Mesenchymal stem cell (in vitro differentiated cells and primary cell): Measurements from ENCODE around the gene CHRNB1.
A peak's percentile ranks its signal among the peaks of the same experiment; 100 is the strongest.

Experiments used
- DNase-seq: peaks from one replicate; pipeline ENCODE4 v3.0.0-alpha.2; 2013
- H2AFZ ChIP-seq: one replicate; pipeline ENCODE4 v1.6.1; 2013; ENCODE audit warnings: low read depth, mild to moderate bottlenecking, control low read depth, inconsistent platforms, low read length, moderate library complexity
- H2AK5ac ChIP-seq: 2 replicates; pipeline ENCODE4 v1.6.1; 2013; ENCODE audit warnings: low read length, moderate library complexity, mild to moderate bottlenecking, inconsistent platforms; ENCODE audit not compliant: severe bottlenecking
- H2BK120ac ChIP-seq: one replicate; pipeline ENCODE4 v1.6.1; 2013; ENCODE audit warnings: low read depth, mild to moderate bottlenecking, inconsistent platforms, low read length, moderate library complexity
- H2BK12ac ChIP-seq, 2 experiments: one replicate each; pipeline ENCODE4 v1.6.1; 2013; ENCODE audit warnings: inconsistent platforms in 2 of 2, low read length in 2 of 2, mild to moderate bottlenecking in 2 of 2, moderate library complexity in 2 of 2, control low read depth in 1 of 2
- H2BK15ac ChIP-seq: one replicate; pipeline ENCODE4 v1.6.1; 2013; ENCODE audit warnings: mild to moderate bottlenecking, low read depth, inconsistent platforms; ENCODE audit not compliant: poor library complexity, severe bottlenecking
- H2BK5ac ChIP-seq: 2 replicates; pipeline ENCODE4 v1.6.1; 2013; ENCODE audit warnings: low read depth, mild to moderate bottlenecking, low read length, control low read depth, inconsistent platforms; ENCODE audit not compliant: poor library complexity, severe bottlenecking
- H3K14ac ChIP-seq, 2 experiments: one replicate each; pipeline ENCODE4 v1.6.1; 2013; ENCODE audit warnings: inconsistent platforms in 2 of 2, low read length in 2 of 2, control low read depth in 1 of 2, mild to moderate bottlenecking in 1 of 2, moderate library complexity in 1 of 2
- H3K18ac ChIP-seq, 2 experiments: one replicate each; pipeline ENCODE4 v1.6.1; 2013; ENCODE audit warnings: inconsistent platforms in 2 of 2, low read length in 2 of 2, control low read depth in 1 of 2, low read depth in 1 of 2, mild to moderate bottlenecking in 1 of 2
- H3K23ac ChIP-seq, 2 experiments: one replicate each; pipeline ENCODE4 v1.6.1; 2013; ENCODE audit warnings: inconsistent platforms in 2 of 2, low read length in 2 of 2, mild to moderate bottlenecking in 2 of 2, moderate library complexity in 2 of 2, control low read depth in 1 of 2
- H3K27ac ChIP-seq: 2 replicates; pipeline ENCODE4 v1.5.1; 2013; ENCODE audit warnings: mild to moderate bottlenecking, moderate library complexity, low read length, control low read depth, inconsistent platforms; ENCODE audit not compliant: poor library complexity, severe bottlenecking
- H3K27me3 ChIP-seq, 2 experiments: 2 replicates each; pipeline versions ENCODE4 v1.6.1 to v1.7.0; 2013; ENCODE audit warnings: low read length in 2 of 2, mild to moderate bottlenecking in 2 of 2, moderate library complexity in 2 of 2, control low read depth in 1 of 2, inconsistent platforms in 1 of 2; ENCODE audit not compliant: control insufficient read depth in 1 of 2, insufficient read depth in 1 of 2
- H3K36me3 ChIP-seq, 2 experiments: 2 replicates each; pipeline versions ENCODE4 v1.6.1 to v1.7.0; 2013; ENCODE audit warnings: low read length in 2 of 2, control low read depth in 1 of 2, inconsistent platforms in 1 of 2, low read depth in 1 of 2, mild to moderate bottlenecking in 1 of 2; ENCODE audit not compliant: insufficient read depth in 2 of 2, control insufficient read depth in 1 of 2
- H3K4ac ChIP-seq, 2 experiments: one replicate each; pipeline ENCODE4 v1.6.1; 2013; ENCODE audit warnings: inconsistent platforms in 2 of 2, low read length in 2 of 2, mild to moderate bottlenecking in 2 of 2, moderate library complexity in 2 of 2, control low read depth in 1 of 2, low read depth in 1 of 2
- H3K4me1 ChIP-seq: 2 replicates; pipeline ENCODE4 v1.6.1; 2013; ENCODE audit warnings: low read depth, low read length, control low read depth; ENCODE audit not compliant: control insufficient read depth, insufficient read depth
- H3K4me2 ChIP-seq: 2 replicates; pipeline ENCODE4 v1.6.1; 2013; ENCODE audit warnings: low read length, mild to moderate bottlenecking, inconsistent platforms; ENCODE audit not compliant: poor library complexity, severe bottlenecking
- H3K4me3 ChIP-seq, 2 experiments: 2 replicates each; pipeline versions ENCODE4 v1.5.1 to v1.7.0; 2013; ENCODE audit warnings: low read length in 2 of 2, mild to moderate bottlenecking in 2 of 2, control low read depth in 1 of 2, low read depth in 1 of 2; ENCODE audit not compliant: insufficient read depth in 1 of 2
- H3K79me1 ChIP-seq: replicated peaks from 2 replicates; pipeline ENCODE4 v1.6.1; 2013; ENCODE audit warnings: mild to moderate bottlenecking, control low read depth, low read length, inconsistent platforms; ENCODE audit not compliant: poor library complexity, severe bottlenecking
- H3K9ac ChIP-seq: 2 replicates; pipeline ENCODE4 v1.7.0; 2013; ENCODE audit warnings: mild to moderate bottlenecking, low read length, moderate library complexity
- H3K9me3 ChIP-seq: 2 replicates; pipeline ENCODE4 v1.7.0; 2013; ENCODE audit warnings: mild to moderate bottlenecking, low read length; ENCODE audit not compliant: control insufficient read depth
- H4K8ac ChIP-seq: one replicate; pipeline ENCODE4 v1.6.1; 2013; ENCODE audit warnings: inconsistent platforms, mild to moderate bottlenecking, low read length, moderate library complexity
- H4K91ac ChIP-seq: one replicate; pipeline ENCODE4 v1.6.1; 2013; ENCODE audit warnings: mild to moderate bottlenecking, low read length, inconsistent platforms
- WGBS: methylation state at CpG from one replicate; pipeline ENCODE4 v1.1.7; 2013; ENCODE audit warnings: mixed read lengths; 5-methylcytosine and 5-hydroxymethylcytosine counted together

CHRNB1 gene

GRCh38 chr17:7419819-7420610, 24.8 kb upstream of the CHRNB1 start, which contains the start of gene SPEM1:
TSS of gene SPEM1 (plus strand) at chr17:7420324. CDS start at chr17:7420385, 61 bp downstream.
- Histone ChIP-seq H2AK5ac (no peak within 1 kb of the TSS), H2AFZ (no peak within 1 kb of the TSS), H3K27me3 (peaks cover 0 to 2% of the 10 kb centered on the region in 2 experiments), H4K8ac (no peak within 1 kb of the TSS), H3K4me2 (no peak within 1 kb of the TSS), H3K18ac (no peak within 1 kb of the TSS), H3K14ac (no peak within 1 kb of the TSS), H3K9me3 (no peaks in the 10 kb centered on the region), H2BK120ac (no peak within 1 kb of the TSS), H3K4me3 (no peak within 1 kb of the TSS), H3K36me3 (peaks cover 22 to 40% of the 10 kb centered on the region in 2 experiments), H3K79me1 (peaks cover 2% of the 10 kb centered on the region), H4K91ac (no peak within 1 kb of the TSS), H3K9ac (no peak within 1 kb of the TSS), H3K4me1 (peaks cover 3% of the 10 kb centered on the region), H2BK12ac (no peak within 1 kb of the TSS), H2BK5ac (no peak within 1 kb of the TSS), H3K23ac (no peak within 1 kb of the TSS), H3K27ac (no peak within 1 kb of the TSS), H2BK15ac (no peak within 1 kb of the TSS), H3K4ac (no peak within 1 kb of the TSS)
- 80% methylated on average over 17 of the region's 17 CpGs for WGBS
- no peak for DNase-seq

- 94% methylated on average over 16 of the region's 16 CpGs for WGBS
- H3K9ac ChIP-seq: no peak overlapping the region
- H2BK120ac ChIP-seq: no peak overlapping the region
- no peak overlapping the region for H2AFZ ChIP-seq
- H3K23ac ChIP-seq: no peak overlapping the region
- H3K9me3 ChIP-seq: no peaks in the 10 kb centered on the region
- no peak for DNase-seq
- no peak overlapping the region for H4K91ac ChIP-seq
- no peak overlapping the region for H2BK12ac ChIP-seq
- no peak overlapping the region for H2BK15ac ChIP-seq
- H3K4me2 ChIP-seq: no peak overlapping the region
- no peak overlapping the region for H3K4me3 ChIP-seq
- no peaks in the 10 kb centered on the region for H3K4me1 ChIP-seq
- peaks cover 2% of the 10 kb centered on the region for H3K79me1 ChIP-seq
- no peak overlapping the region for H3K4ac ChIP-seq
- H2BK5ac ChIP-seq: no peak overlapping the region
- peaks cover 0 to 8% of the 10 kb centered on the region in 2 experiments for H3K27me3 ChIP-seq
- H3K18ac ChIP-seq: no peak overlapping the region
- no peak overlapping the region for H3K14ac ChIP-seq
- H2AK5ac ChIP-seq: no peak overlapping the region
- peaks cover 11 to 28% of the 10 kb centered on the region in 2 experiments for H3K36me3 ChIP-seq
- no peak overlapping the region for H3K27ac ChIP-seq
- no peak overlapping the region for H4K8ac ChIP-seq
Measured at GRCh38 chr17:7421186-7421585, 23.7 kb upstream of the CHRNB1 start.

- Histone ChIP-seq H3K18ac (no peak overlapping the region), H3K4me1 (no peaks in the 10 kb centered on the region), H2BK5ac (no peak overlapping the region), H2BK15ac (no peak overlapping the region), H4K8ac (no peak overlapping the region), H3K9me3 (no peaks in the 10 kb centered on the region), H3K9ac (no peak overlapping the region), H2BK120ac (no peak overlapping the region), H3K14ac (no peak overlapping the region), H3K4me2 (no peak overlapping the region), H3K4ac (no peak overlapping the region), H3K79me1 (no peaks in the 10 kb centered on the region), H2AK5ac (no peak overlapping the region), H2AFZ (no peak overlapping the region), H4K91ac (no peak overlapping the region), H3K23ac (no peak overlapping the region), H3K36me3 (peaks cover 0 to 4% of the 10 kb centered on the region in 2 experiments), H3K4me3 (no peak overlapping the region), H3K27ac (no peak overlapping the region), H3K27me3 (peaks cover 0 to 8% of the 10 kb centered on the region in 2 experiments), H2BK12ac (no peak overlapping the region)
- DNase-seq: no peak
- WGBS: 90% methylated on average over 4 of the region's 4 CpGs
Measured at GRCh38 chr17:7423679-7424078, 21.2 kb upstream of the CHRNB1 start.

- H3K23ac ChIP-seq: peak within 1 kb of the TSS in 1 of 2 experiments; percentile 26
Measured at GRCh38 chr17:7425316-7425715, 19.5 kb upstream of the CHRNB1 start, which contains the start of gene SPEM2. TSS of gene SPEM2 (plus strand) at chr17:7425616. CDS start at chr17:7425689, 73 bp downstream.

More at GRCh38 chr17:7425316-7425715, 19.5 kb upstream of the CHRNB1 start, which contains the start of gene SPEM2:
- no peak within 1 kb of the TSS for H2AK5ac ChIP-seq
- H3K9ac ChIP-seq: no peak within 1 kb of the TSS
- no peak within 1 kb of the TSS for H3K4me3 ChIP-seq
- no peak within 1 kb of the TSS for H3K18ac ChIP-seq
- H3K4ac ChIP-seq: no peak within 1 kb of the TSS
- H2BK12ac ChIP-seq: no peak within 1 kb of the TSS
- WGBS: 87% methylated on average over 6 of the region's 7 CpGs
- H3K36me3 ChIP-seq: no peaks in the 10 kb centered on the region
- H2AFZ ChIP-seq: no peak within 1 kb of the TSS
- no peaks in the 10 kb centered on the region for H3K4me1 ChIP-seq
- H3K79me1 ChIP-seq: no peaks in the 10 kb centered on the region
- peak within 1 kb of the TSS in 1 of 2 experiments; percentile 37 for H3K14ac ChIP-seq
- no peak within 1 kb of the TSS for H4K8ac ChIP-seq
- H2BK5ac ChIP-seq: no peak within 1 kb of the TSS
- no peak within 1 kb of the TSS for H2BK15ac ChIP-seq
- no peak for DNase-seq
- H3K4me2 ChIP-seq: no peak within 1 kb of the TSS
- no peaks in the 10 kb centered on the region for H3K9me3 ChIP-seq
- no peak within 1 kb of the TSS for H3K27ac ChIP-seq
- peaks cover 0 to 8% of the 10 kb centered on the region in 2 experiments for H3K27me3 ChIP-seq
- no peak within 1 kb of the TSS for H4K91ac ChIP-seq
- H2BK120ac ChIP-seq: no peak within 1 kb of the TSS
